Amniotic stem cell (primary cell): ENCODE measurements around the gene WDR64.

ENCODE experiments used
- DNase-seq: peaks from one replicate; lab custom pipeline; 2025; lab: John Stamatoyannopoulos, UW

WDR64 gene

DNA sequence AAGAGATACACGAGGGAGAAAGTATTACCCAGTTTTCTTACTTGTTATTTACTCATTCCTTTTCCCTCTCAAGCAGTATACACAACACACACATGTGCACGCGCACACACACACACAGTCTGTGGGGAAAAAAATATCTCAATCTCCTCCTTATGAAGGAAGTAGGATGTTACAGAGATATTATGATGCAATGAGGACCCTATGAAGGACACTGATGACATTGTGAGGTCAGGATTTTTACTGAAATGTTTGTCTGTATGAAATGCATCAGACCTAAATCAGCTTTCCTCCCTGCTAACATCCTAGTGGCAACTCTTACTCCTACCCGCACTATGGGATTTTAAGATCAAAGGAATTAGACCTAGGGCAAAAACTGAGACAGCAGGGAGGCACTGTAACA lies at the start of gene WDR64:
WDR64 (plus strand) TSS at position 270 of the 400 bp plus-strand sequence. CDS start 204 bp downstream, outside the sequence.
- DNase-seq: no peak

DNA sequence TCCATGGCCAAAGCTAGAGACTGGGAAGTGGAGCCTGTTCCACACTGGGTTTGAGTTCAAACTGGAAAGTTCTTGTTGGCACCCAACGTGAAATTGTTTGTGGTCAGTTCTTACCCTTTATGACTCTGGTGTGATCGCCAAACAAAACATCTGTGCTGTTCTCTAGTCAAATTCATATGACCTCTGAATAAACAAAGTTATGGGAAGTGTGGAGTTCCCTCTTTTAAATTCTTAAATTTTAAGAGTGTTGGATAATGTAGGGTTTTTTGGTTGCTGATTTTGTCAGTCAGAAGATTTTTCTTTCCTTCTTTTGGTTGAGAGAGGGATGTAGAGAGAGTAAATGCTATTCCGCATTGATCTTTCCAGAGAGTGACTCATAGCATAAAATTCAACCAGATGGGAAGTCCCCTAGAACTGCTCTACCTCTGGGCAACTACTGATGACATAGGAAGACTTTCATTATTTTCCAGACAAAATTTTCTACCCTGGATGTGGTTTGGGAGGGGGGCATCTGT lies 48.3 kb upstream of the WDR64 start:
- no peak for DNase-seq

DNA sequence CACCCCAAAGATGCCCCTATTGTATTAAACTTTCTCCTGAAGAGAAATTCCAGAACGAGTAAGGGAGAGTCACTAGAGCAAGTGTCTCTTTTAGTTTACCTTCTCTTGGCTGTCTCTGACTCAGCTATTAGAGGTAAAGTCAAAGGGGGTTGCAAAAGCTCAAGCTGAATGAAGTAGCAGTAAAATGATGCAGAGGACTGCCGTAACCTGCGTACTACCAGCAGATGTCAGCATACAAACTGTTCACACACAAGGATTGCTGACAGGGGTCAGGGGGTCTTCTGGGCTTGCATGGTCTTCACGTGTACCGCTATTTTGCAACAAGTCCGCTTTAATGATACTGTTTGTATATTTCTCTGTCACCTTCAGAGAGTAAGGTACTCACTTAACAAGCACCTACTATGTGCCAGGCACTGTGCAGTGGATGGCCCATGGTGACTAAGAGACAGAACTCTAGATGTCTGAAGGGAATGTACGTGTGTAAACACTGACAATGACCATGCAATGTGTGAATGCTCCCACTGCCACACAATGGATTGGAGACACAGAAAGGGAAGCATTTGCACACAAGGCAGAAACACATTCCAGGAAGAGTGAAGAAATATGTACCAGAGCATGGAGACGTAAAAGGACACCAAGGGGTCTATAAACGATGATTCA lies 46.8 kb upstream of the WDR64 start:
- DNase-seq: no peak

DNA sequence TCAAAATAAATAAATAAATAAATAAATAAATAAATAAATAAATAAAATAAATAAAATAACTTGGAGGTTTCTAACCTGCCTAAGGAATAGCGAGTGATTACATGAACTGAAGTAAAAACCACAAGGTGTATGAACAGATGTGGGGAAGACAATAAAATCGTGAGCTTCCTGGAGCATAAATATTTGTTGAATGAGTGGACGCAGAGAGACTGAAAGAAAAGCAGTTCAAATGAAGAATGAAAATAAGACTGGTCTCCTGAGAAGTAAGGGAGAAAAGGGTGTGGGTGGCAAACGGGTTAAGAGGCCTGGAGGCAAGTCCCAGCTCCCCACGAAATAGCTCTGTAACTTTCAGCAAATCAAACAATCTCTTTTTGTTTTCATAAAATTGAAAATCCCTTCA lies 45.5 kb upstream of the WDR64 start:
- no peak for DNase-seq

DNA sequence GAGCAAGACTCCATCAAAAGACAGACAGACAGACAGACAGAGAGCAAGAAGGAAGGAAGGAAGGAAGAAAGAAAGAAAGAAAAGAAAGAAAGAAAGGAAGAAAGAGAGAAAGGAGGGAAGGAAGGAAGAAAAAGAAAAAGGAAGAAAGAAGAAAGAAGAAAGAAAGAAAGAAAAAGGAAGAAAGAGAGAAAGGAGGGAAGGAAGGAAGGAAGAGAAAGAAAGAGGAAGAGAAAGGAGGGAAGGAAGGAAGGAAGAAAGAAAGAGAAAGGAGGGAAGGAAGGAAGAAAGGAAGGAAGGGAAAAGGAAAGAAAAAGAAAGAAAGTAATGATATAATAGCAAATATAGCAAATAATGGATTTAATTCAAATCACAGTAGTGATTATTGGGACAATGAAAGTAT lies 44.6 kb upstream of the WDR64 start:
- DNase-seq: no peak

DNA sequence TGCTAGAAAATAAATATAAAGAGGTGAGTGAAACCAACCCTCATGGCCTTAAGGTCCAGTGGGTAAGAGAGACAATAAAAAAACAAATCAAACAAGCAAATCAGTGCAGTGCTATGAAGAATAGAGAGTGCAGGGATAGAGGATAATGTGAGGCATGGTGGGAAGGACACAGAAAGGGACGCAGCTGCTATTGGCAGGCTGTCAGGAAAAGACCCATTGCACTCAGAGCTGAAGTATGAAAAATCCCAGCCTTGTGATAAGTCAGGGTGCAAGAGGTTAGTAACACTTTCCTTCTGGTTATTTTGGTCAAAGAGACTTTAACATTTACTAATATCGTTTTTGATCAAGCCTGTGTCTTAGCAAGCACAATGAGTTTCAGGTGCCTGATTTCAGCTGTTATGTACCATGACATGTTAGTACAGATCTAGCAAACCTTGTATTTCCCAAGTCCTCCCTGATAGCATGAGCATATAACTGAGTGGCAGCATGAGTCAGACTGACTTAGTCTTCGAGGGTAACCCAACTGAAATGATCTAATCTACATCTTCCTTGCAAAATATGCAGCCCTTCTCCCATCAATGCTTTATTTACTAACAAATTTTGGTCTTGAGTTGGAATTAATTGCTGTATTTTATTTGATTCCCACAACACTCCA lies 43.6 kb upstream of the WDR64 start:
- DNase-seq: no peak

DNA sequence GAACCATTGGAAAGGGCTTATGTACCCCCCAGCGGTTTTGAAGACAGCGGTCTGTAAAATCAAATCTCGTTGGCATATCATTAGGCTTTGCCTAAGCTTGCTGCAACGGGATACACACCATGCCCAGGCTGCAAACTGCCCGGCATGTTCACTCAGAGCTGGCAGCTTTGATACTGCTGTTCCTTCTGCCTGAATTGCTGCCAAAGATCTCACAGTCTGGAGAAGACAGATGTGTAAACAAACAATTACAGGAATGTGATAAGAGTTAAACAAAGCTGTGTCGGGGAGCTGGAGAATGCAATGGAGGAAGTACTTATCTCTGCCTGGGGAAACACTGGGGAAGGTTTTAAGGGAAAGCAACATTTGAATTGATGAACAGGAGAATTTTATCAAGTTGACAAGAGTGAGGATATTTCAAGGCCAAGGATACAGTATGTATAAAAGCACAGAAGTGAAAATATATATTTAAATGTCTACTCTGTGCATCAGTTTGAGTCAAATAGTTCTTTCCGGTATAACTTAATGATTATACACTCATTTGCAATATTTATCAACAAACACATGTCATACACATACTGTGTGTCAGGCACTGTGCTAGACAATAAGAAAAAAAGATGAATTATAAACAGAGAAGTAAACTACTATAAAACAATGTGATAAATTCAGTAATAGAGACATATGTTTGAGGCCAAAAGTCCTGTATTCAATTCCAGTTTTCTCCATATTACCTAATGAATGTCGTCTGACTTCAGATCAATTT lies 41.8 kb upstream of the WDR64 start:
- no peak for DNase-seq

DNA sequence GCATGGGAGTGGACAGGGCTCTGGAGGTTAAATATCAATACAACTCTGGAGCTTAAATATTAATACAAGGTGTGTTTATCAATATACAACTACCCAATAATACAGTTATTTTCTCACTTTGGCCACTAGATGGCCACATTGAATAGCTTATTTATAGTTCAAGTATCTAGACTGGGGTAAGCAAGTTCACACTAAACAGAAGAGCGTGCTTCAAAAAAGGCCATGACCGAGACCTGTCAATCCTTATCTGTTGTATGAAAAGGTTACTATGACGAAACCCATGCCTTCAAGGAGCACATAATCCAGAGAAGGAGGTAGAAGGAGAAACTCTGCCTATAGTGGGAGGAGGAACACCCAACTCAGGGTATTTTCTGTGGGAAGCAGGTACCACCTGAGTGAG lies 41.0 kb upstream of the WDR64 start:
- no peak for DNase-seq

DNA sequence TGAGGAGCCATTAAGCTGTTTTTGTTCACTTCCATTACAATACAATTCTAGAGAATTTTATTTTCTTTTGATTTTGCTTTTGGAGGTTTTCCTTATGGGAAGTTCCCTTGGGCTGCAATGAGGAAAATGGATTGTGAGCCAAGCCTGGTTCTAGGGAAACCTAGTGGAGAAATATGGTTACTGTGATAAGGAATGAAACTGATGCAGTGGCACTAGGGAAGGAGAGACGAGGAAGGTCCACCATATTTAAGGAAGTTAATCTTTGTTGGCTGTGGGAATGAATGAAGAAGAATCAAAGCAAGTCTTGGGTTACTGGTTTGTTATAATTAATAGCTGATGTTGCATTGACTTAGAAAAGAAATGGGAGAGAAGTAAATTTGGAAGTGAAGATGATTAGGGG lies 40.3 kb upstream of the WDR64 start:
- DNase-seq: no peak

DNA sequence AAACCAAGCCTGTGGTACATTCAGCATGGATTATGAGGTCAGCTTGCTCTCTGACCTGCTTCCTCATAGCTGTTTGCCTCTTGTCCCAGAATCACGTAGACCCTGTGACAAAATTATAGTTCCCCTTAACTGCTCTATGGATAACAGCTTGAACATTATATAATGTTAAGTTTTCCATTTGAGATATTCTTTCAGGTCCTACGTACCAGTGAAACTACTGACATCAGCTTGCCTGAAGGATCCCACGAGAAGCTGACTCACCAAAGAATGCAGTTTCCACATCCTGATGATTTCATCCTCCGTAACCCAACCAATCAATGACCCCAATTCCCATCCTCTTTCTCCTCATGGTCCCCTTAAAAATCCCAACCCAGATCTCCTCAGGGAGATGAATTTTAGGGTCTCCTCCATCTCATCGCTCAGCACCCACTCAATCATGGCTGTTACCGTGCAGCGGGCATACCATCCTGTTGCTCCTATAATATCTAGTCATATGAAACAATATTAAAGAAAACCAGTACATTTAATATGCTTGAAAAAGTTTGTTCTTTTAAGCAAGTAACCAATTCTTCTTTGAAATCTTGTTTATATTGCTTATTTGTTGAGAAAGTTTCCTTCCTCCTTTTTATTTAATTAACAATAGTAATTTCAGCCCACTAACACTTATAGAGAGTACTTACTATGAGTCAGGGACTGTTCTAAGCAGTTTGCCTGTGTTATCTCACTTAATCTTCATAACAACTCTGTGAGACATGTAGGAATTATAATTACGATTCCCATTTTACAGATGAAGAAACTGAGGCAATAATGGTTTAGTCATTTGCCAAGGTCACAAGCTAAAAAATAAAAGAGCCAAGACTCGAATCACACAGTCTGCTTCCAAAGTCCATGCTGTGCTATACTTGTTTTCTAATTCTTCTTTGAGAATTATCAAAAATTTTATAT lies 39.3 kb upstream of the WDR64 start:
- DNase-seq: peak; percentile 26

DNA sequence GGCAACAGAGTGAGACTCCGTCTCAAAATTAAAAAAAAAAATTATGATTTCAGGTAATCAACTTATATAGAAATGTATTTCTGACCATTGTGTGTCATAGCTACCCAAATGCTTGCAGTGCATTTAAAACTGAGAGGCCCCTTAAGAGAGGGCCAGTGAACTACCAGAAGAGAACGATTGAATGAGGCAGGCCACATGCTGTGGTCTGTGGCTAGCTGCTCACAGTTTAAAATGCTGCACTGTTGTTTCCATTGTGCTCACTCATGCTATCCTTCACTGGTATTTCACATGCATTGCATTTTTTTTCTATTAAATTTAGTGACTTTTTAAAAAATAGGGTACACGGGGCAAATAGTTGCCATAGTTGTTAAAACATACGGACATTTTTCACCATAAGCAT lies 37.9 kb upstream of the WDR64 start:
- no peak for DNase-seq

DNA sequence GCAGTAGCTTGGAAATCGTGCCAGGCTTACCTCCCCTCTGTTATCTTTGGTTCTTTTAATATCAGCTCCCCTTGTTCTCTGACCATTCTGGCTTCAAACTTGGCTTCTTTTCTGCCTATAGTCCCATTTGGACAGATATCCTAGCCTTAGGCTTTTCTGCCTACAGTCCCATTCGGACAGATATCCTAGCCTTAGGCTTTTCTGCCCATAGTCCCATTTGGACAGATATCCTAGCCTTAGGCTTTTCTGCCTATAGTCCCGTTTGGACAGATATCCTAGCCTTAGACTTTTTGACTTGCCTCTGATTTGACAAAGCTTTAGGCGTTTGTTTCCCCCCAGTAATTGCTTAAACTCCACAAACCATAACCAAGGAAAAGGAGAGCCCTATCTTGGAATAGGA lies 37.5 kb upstream of the WDR64 start:
- DNase-seq: no peak

DNA sequence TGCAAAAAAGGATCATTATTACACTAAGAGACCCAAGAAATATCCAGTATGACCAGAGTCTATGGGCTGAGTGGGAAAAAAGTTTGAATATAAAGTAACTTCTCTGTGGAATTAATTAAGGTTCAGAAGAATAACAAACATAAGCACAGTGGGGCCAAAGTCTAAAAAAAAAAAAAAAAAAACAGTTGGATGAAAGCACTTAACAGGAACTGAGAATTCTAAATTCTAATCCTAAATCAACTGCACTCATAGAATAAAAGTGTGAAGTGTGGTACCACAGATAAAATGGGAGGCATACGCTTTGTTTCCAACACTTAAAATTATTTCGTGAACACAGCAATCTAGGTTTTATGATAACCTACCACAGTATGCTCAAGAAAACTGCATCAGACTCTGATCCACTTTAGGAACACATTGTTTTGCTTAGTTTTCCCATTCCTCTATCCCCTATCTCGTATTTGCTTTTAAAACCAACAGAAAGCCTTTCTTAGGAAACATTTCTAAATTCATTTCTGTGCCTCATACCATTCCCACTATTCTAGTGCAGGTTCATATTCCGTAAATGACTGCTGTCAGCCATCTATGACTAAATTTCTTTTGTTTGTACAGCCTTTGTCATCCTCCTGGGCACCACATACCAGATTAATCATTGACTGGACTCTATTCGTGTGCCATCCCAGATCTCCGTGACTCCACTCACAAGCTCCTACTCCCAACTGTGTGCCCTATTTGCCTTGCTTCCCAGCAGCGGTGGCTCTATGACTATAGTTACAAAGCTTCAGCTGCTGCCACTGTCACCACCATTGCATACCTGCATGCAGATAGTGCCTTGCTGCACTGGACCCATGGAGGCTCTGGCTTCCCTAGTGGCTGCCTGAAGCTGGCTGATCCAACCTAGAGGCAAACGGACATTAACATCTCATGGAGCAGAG lies 36.8 kb upstream of the WDR64 start:
- no peak for DNase-seq

DNA sequence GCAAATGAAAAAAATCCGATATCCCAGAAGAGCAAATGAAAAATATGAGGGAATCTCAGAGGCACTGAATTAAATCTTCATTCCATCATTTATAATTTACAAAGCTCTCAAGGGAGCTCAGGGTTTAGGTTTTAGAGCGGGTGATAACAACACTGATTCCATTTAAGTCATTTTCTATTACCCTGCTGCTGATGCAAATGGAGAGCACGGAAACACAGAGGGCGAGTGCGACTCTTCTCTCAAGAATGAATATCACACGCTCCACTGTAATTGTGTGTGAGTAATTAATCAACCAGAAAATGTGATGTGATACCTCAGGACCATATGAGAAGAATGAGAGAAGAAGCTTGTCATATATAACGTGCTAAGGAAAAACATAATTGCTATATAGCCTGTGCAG lies 34.7 kb upstream of the WDR64 start:
- DNase-seq: no peak

DNA sequence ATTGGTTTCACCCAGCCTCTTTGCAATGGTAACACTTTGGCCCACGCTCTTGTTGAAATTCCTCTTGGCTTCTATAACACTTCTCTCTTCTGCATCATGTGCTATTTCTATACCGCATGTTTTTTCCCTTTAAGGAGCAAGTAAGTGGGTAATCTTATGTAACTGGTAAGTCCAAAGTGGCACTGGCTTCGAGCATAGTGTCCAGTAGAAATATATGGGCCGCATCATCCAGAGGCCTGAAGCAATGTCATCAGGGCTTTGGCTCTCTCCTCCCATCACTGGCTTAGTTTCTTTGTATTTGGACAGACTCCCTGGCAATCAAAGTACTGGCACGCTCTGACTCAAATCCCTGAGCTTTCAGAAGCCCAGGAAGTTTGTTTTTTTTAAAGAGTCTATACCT lies 29.4 kb upstream of the WDR64 start:
- no peak for DNase-seq

DNA sequence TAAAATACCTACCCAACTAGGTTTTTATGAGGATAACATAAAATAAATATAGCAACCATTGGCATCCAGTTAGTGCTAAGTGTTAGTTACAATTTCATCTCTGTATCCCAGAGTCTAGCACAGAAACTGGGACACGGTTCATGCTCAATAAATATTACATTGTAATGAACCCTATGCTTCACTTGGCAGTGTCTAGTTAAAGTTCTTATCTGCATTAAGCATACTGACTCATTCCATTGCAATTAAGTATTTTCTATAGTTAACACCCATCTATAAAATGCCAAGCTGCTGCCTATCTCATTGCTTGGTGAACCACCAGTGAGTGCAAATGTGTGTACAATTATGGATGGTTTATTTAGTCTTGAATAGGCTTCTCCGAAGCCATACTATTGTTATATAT lies 27.1 kb upstream of the WDR64 start:
- DNase-seq: no peak

DNA sequence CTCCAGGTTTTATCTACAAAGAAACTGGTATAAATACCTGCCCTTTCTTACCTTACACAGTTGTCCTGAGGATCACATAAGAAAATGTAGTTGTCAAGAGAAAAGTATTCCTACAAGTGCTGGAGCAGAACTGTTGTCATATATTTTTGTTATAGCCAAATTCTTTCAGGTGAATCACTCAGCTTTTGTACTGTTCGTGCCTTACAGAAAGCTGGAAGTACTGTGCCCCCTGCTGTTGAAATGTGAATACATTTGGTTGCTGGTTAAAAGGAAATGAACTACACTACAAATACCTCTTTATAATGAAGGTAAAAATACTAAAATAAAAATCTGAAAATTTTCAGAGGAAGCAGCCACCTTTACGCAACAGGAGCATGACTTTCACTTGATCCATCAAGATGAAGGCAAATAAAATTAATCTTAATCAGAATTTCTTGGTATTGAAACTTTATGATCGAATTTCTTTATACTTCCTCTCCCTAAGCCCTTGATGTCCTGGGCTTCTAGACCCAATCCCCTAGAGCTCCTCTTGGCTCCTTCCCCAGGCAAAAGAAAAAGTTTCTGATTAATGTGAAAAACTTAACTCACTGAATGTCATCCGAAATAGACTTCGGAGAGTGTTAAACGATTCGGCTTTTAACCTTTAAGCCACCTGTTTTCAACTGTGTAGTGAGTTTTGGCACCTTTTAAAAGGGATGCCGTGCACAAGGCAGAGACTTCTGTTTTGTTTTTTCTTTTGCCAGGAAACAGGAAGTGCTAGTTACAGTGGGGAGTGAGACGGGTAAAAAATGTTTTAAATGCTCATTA lies 24.4 kb upstream of the WDR64 start:
- DNase-seq: peak; percentile 53

DNA sequence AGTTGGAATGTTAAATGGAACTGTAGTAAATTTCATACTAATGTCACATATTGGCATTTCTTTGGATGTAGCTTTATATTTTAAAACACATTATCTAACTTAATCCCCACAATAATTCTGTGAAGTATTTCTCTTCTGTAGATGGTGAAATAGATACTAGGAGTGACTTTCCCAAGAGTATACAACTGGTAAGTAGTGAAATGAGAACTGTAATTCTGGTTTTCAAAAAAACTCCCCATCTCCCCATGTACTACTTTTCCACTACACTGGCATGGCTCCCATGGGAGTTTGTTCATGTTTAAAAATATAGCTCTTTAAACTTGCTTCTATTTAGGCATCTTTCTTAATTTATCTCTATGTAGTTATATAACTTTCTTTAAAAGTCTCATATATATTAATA lies 22.1 kb upstream of the WDR64 start:
- no peak for DNase-seq

DNA sequence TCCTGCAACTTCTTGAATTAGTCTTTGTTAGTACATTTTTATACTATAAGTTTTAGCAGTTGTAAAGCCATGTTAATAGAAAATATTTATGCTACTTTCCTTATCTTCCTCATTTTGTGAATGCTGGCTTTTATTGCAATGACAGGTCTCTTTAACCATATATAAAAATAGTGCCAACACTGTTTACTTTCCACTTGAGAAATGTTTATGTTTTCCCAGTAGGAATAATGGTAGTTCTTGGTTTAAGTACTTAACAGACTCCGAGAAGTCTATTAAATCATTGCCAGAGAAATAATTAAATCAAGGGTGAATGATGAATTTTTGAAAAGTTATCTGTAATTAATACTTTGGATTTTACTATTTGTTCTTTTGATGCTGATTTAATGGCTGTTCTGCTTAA lies 21.6 kb upstream of the WDR64 start:
- no peak for DNase-seq

DNA sequence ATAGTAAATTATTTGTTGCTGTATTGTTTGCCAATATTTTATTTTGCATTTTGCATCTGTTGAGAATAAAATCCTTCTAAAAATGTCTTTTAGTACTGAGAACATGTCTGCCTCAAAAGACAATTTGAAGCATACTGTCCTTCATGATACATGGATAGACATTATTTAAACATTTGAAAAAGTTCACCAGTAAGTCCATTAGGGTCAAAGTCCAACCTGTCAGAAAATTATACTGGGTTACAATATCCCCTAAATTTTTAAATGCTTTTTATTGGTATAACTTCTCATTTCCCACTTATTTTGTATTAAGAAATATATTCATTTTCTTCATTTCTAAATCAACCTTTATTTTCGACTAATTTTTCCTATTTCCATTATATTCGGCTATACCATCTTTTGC lies 21.2 kb upstream of the WDR64 start:
- no peak for DNase-seq
